Smooth muscle cell of the brain vasculature (primary cell): ENCODE data around the gene CTBP2.

Source experiments
- DNase-seq: peaks from one replicate; pipeline ENCODE4 v3.0.0-alpha.2; 2012; ENCODE audit warnings: low read depth, low spot score

The CTBP2 gene

DNA sequence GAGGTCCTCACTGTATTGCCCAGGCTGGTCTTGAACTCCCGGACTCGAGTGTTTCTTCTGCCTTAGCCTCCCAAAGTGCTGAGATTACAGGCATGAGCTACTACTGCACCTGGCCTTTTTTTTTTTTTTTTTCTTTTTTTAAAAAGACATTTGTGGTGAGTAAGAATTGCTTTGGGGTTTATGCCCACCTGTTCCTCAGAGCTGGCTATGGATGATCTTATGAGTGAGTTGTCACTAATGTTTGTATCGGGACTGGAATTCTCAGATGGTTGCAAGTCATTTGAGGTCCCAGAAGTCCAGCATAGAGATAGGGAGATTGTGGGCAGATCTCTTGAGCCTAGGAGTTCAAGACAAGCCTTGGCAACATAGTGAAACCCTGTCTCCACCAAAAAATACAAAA is 183.2 kb downstream of the CTBP2 start:
- DNase-seq, result no peak

DNA sequence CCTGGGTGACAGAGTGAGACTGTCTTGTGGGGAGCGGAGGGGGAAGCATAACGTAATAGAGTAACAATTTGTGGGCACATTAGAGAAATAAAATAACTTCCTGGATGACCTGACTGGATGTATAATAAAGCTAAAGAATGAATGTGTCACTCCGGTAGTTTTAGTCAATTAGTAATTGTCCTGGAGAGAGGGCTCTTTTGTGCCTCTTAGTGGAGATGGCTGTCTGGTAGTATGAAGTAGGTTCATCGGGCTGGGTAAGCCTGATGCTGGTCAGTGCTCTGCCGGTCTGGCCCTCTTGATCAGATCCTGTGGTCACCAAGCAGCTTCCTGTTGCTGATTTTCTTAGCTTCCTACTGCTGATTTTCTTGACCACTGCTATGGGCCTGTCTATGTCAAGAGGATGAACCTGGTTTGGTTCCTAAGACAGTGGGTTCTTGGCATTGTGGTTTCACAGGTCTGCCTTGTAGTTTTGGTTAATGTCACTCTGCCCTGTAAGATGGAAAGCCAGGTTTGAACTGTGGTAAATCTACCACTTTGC is 184.3 kb downstream of the CTBP2 start:
- no peak for DNase-seq

DNA sequence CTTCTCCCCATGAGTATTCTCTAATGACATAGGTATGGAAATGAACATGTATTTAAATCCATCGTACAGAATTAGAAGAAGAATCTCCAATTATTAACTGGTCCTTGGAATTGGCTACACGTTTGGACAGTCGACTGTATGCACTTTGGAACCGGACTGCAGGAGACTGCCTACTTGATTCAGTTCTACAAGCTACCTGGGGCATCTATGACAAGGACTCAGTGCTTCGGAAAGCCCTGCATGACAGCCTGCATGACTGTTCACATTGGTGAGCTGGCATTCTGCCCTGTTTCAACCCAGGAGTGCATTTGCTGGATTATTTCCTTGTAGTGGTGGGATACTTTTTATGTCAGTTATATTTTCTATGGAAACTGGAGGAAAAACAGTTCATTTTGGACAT is 186.2 kb downstream of the CTBP2 start:
- no peak for DNase-seq

DNA sequence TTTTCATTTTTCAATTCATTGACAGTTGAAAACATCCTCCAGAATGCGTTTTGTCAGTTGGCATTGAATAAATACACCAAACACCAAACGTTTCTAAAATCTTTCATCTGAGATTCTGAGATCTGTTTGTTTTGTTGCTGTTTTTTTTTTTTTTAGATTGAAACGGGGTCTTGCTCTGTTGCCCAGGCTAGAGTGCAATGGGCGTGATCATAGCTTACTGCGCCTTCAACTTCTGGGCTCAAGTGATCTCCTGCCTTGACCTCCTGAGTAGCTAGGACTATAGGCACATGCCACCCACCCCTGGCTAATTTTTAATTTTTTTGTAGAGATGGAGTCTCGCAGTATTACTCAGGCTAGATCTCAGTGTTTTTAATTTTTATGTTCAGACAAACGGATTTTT is 187.7 kb downstream of the CTBP2 start:
- DNase-seq, result no peak

DNA sequence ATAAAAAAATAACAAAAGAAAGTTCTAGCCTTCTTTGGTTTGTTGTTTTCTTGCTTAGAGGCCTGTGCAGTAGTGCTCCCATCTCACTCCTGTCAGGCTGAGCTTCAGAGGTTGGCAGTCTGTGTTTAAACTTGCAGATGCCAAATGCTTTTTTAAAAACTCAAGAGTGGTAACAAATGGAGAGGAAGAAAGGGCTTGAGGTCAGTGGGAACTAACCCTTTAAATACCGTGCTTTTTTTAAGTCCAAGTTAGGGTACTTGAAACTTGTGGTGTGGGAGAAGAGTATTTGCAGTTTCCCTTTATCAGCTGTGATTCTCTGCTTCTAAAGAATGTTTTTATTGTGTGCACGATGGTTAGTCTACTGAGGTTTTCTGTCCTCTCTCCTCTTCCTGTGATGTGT is 189.1 kb downstream of the CTBP2 start:
- no peak for DNase-seq

DNA sequence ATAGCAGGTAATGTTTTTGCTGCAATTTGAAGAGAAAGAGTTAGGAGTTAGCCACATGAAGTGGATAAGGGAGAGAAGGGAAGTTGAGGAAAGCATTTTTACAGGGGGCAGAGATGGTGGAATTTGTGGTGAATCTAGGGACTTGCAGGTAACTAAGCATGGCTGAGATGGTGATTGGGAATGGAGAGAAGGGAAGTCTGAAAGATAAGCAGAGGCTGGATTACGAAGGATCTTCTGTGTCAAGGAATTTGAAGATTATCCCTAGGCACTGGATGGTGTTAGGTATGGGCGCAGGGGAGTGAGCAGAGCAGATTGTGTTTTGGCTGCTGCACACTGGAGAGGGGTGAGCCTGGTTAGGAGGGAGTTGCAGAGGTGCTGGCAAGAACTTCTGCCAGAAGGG is 193.1 kb downstream of the CTBP2 start:
- DNase-seq, result no peak

DNA sequence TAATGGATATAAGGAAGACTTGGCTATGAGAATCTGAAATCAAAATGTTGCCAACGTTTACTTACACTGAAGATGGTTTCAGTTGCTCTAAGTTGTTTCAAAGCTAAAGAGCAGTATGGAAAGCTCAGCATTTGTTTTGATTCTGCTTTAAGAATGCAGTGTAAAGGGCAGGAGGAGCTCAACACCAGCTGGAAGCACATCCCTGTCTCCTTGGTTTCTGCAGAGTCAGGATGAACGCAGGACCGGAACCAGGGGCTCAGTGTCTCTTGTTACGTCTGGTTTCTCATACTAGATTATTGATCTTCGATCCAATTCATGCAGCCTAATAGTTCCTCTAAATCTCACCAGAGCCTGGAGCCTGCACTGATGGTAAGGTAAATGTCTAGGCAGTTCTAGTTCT is 194.4 kb downstream of the CTBP2 start:
- peak; percentile 20 for DNase-seq

DNA sequence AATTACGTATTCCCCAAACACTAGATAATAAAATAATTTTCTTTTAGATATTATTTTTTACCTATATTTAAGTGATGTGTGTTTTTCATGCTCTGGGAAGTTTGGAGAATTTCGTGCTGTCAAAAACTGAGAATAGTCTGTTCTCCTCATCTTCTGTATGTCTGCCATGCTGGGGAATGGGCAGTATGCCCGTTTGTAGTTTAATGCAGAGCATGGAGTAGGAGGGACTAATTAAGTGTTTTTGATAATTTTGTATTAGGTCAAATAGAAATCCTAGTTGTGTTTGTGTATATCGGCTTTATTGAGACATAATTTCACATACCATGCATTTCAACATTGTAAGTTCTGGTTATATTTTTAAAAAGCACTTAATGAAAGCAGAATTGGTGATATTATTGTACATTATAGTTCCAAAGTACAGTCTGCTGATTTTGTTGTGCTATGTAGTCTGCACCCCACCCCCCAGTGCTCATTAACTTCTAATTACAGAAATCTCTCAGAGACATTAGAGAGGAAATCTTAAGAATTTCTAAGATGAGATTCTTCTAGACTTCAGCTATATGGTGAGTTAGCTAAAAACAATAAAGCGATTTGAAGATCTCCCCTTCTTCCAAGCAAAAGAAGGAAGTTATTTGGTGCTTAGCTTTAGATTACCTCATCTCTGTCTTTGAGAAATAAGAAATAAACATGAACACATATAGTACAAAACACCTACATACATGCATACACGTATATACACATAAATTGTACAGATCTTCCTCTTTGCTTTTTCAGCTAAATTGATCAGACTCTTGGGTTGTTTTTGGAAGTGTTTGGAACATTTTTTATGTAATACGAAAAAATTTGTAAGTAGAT is 196.3 kb downstream of the CTBP2 start:
- DNase-seq, result no peak

DNA sequence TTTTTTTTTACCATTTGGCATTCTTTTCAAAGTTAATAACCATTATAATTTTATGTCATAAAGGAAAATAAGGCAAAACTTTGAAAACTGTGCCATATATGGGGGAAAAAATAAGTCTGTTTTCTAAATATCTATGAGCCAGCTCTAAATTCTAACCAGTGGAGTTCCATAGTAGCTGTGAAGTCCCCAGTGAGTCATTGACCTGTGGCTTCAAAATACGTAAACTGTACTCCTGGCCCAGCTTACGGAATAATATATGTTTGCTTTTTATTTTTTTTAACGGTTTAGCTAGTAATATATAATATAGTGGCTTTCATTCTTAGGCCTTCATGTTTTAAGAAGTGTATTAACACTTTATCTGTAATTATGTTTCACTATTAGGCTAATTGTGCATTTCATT is 197.9 kb downstream of the CTBP2 start:
- DNase-seq, result no peak

DNA sequence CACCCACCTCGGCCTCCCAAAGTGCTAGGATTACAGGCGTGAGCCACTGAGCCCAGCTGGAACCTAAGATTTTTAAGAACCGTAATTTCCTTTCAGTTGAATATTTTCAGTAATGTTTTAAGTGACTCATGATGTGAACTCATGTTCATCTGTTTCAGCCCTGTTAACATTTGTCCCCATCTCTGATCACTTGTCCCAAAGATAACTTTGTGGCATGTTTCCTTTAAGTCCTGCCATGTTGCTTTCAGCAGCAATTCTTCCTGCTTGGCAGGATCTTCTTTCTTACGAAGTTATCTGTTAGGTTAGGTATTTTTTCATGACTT is 199.2 kb downstream of the CTBP2 start:
- DNase-seq, result no peak

DNA sequence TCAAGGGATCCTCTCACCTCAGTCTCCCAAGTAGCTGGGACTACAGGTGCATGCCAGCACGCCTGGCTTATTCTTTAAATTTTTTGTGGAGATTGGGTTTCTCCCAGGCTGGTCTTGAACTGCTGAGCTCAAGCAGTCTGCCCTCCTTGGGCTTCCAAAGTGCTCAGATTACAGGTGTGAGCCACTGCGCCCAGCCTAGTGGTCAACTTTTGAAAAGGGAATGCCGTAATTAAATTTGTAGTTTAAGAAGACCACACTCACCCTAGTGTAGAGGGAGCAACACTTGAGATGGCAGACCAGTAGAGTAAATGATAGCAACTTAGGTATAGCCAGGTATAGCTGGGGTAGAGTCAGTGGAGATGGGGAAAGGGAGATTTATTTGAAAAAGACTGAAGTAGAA is 200.8 kb downstream of the CTBP2 start:
- no peak for DNase-seq

DNA sequence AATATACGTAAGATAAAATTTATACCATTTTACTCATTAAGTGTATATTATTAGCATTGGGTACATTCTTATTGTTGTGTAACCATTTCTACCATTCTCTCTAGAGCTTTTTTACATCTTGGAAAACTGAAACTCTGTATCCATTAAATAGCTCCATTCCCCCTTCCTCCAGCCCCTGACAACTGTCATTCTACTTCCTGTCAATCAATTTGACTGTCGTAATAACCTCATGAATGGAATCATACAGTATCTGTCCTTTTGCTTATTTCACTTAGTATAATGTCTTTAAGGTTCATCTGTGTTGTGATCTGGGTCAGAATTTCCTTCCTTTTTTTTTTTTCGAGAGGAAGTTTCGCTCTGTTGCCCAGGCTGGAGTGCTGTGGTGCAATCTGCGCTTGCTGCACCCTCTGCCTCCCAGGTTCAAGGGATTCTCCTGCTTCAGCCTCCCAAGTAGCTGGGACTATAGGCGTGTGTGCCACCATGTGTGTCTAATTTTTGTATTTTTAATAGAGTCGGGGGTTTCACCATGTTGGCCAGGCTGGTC is 202.9 kb downstream of the CTBP2 start:
- no peak for DNase-seq

DNA sequence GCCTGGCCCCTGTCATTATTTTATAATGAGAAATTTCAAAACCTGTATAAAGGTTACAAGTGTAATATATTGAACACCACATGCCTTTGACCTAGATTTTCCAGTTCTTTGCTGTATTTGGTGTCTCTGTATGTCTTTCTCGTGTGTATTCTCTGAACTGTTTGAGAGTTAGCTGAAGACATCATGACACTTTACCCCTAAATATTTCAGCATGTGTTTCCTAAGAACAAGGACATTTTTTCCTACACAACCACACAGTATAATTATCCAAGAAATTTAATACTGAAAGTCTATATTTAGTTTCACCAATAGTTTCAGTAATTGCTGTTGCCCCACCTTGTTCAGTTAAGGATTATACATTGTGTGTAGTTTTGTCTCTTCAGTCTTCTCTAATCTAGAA is 203.6 kb downstream of the CTBP2 start:
- no peak for DNase-seq

DNA sequence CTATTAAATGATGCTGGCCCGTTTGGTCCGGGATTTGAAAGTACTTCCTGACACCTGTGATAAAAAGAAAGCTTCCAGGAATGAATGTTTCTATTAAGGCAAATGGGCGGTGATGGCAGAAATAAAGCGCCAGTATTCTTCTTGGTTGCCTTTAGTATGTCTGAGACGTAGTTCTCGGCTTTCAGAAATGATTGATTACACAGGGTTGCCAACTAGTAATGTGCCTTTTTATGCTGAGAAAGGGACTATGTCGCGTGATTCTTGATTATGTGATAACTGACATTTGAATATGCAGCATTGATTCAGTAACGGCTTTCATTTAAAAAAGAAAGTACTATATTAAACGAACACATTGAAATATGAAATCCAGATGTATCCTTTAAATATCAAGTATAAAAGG is 204.5 kb downstream of the CTBP2 start:
- DNase-seq, result no peak

DNA sequence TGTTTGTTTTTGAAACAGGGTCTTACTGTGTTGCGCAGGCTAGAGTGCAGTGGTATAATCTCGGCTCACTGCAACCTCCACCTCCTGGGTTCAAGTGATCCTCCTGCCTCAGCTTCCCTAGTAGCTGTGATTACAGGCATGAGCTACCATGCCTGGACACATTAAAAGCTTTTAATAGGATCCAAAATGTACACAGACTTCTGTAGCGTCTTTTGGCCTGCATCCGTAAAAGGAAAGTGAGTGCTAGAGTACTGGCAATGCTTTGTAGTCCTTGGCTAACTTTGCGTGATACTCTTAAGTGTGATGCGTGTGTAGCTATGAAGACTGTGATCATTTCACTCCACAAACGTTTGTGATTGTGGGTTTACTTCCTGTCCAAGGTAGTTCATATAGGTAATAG is 205.1 kb downstream of the CTBP2 start:
- no peak for DNase-seq

DNA sequence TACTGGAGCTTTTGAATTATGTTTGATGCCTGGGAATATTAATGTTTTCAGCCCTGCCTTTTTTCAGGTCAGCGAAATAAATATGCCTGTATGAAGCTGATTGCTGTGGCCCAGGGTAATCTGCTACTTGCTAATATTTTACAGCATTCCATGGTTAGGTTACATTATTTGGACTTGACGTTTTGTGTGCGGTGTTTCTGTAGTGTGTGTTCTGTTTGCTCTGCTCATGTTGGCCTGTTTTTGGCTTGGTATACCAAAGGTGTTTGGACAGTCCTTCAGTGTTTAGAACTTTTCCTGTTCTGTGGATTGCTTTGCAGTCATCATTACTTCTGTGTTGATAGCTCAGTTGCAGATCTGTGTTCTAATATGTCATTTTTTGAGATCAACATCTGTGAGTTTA is 206.9 kb downstream of the CTBP2 start:
- no peak for DNase-seq

DNA sequence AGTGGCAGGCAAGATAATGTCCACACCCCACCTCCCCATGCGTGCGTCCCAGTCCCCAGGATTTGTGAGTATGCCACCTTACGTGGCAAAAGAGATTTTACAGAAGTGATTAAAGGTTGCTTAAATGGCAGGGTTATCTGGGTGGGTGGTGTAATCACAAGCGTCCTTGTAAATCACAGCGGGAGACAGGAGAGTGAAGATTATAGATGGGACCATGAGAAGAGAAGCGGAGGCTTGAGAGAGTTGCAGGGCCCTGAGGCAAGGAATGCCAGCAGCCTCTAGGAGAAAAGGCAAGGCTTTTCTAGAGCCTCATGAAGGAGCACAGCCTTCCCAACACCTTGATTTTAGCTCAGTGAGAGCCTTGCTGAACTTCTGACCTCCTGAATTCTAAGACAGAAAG is 208.2 kb downstream of the CTBP2 start:
- no peak for DNase-seq

DNA sequence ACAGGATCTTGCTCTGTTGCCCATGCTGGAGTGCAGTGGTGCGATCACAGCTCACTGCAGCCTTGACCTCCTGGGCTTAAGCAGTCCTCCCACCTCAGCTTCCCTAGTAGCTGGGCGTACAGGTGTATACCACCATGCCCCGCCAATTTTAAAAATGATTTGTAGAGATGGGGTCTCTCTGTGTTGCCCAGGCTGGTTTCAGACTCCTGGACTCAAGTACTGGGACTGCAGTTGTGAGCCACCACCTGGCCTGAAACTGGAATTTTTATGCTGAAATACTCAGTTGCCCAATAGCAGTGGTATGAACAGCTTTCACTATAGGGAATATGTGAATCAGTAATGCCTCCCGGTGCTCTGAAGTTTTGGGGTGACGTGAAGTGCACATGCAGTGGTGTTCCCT is 210.8 kb downstream of the CTBP2 start:
- no peak for DNase-seq

DNA sequence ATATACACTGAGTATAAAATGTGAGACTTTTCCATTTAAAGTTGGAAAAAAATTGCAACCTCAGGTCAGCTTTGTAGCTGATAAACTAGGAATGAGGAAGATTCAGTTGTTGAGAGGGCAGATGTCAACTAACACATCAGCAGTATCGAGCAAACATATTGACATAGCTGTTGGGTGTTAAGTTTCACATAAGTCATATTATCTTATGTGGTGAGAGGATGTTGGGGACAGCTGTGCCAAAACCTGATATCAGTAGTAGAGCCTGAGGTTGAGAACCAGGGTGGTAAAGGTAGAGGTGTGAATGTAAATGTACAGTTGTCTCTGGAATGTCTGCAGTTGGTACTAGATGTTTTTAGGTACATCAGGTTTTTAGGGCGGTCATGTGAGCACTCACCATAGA is 213.4 kb downstream of the CTBP2 start:
- DNase-seq, result no peak

DNA sequence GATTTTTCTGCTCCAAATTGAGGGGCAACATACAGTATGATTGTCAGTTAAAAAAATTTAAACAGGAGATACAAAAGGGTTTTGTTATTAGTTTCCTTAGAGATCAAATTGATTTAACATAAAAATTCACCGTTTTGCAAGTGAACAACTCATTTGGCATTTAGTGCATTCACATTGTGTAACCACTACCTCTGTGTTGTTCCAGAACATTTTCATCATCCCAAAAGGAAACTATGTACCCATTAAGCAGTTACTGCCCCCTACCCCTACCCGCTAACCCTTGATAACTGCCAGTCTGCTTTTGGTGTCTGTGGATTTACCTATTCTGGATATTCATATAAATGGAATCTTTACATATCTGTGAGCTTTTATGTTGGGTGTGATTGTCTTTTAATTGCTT is 215.4 kb downstream of the CTBP2 start:
- no peak for DNase-seq

DNA sequence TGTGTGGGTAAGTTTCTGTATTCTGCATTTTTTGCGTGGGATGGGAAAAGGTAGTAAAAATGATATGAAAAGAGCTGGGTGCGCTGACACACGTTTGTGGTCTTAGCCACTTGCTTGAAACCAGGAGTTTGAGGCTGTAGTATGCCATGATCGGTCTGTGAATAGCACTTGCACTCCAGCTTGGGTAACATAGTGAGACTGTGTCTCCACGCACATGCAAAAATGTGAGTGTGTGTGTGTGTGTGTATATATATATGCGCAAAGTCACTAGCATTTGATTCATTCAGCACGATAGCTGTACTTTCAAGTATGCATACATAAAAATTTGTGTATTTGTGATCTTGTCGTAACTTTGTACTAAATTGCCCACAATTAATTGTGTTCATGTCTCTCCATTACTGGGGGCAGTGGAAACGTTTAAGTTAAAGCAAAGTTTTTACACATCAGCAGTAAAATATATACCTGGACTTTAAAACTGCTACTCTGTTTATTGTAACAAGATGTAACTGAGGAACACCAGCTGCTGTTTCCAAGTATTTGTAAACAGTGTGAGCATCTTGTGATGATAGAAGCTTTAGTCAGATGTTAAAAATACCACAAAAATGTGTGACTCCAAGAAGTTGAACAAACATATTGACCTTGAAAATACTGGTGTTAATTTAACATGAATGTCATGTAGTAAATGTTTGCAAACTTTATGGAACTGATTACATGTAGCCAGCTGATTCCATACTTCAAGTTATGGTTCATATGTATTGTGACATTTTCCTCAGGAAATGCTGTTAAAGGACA is 216.9 kb downstream of the CTBP2 start:
- no peak for DNase-seq

DNA sequence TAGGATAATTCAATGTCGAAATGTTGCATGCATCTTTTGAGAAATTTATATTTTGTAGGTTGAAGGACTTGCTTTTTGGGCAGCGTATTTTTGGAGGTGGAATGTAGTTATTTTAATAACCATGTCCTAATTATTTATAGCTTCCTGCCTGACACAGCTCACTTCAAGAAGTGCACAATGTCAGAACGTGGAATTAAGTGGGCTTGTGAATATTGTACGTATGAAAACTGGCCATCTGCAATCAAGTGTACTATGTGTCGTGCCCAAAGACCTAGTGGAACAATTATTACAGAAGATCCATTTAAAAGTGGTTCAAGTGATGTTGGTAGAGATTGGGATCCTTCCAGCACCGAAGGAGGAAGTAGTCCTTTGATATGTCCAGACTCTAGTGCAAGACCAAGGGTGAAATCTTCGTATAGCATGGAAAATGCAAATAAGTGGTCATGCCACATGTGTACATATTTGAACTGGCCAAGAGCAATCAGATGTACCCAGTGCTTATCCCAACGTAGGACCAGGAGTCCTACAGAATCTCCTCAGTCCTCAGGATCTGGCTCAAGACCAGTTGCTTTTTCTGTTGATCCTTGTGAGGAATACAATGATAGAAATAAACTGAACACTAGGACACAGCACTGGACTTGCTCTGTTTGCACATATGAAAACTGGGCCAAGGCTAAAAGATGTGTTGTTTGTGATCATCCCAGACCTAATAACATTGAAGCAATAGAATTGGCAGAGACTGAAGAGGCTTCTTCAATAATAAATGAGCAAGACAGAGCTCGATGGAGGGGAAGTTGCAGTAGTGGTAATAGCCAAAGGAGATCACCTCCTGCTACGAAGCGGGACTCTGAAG is 217.8 kb downstream of the CTBP2 start:
- no peak for DNase-seq
